Mucosa of stomach (tissue), 1 donor: ENCODE data around the gene RAB8A.

Source experiments
- H3K27me3 ChIP-seq: one replicate; pipeline ENCODE4 v1.7.0; 2013; ENCODE audit warnings: mild to moderate bottlenecking, low read length; ENCODE audit not compliant: control insufficient read depth, insufficient read depth
- H3K36me3 ChIP-seq: one replicate; pipeline ENCODE4 v1.7.0; 2013; ENCODE audit warnings: low read length; ENCODE audit not compliant: control insufficient read depth, insufficient read depth
- H3K4me1 ChIP-seq: one replicate; pipeline ENCODE4 v1.7.0; 2013; ENCODE audit warnings: mild to moderate bottlenecking, low read length; ENCODE audit not compliant: control insufficient read depth, insufficient read depth
- H3K4me3 ChIP-seq: one replicate; pipeline ENCODE4 v1.7.0; 2013; ENCODE audit warnings: low read length
- H3K9ac ChIP-seq: one replicate; pipeline ENCODE4 v1.7.0; 2013; ENCODE audit warnings: mild to moderate bottlenecking, low read length, moderate library complexity
- H3K9me3 ChIP-seq: one replicate; pipeline ENCODE4 v1.7.0; 2013; ENCODE audit warnings: mild to moderate bottlenecking, low read length, moderate library complexity; ENCODE audit not compliant: control insufficient read depth
- donor health status: Pancreatic carcinoma.

Gene RAB8A

DNA sequence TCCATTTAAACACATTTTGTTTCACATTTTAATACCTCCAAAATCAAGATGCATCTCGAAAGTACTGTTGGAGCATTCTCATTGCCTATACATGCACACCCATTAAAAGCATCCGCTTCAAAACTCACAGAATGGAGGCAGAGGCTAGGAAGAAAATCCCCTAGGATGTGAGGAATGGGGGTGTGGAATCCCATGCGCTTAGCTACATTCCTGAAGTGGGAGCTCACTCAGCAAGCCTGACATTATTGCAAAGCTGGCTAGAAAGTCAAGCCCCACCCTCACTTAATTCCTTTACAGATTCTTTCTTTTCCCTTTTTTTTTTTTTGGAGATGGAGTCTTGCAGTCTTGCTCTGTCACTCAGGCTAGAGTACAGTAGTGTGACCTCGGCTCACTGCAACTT is 68.9 kb downstream of the RAB8A start:
- H3K27me3 ChIP-seq, result no peaks in the 10 kb centered on the region
- H3K4me1 ChIP-seq, result peaks cover 9% of the 10 kb centered on the region
- H3K4me3 ChIP-seq, result no peak overlapping the region
- H3K36me3 ChIP-seq, result no peaks in the 10 kb centered on the region
- no peak overlapping the region for H3K9ac ChIP-seq
- no peaks in the 10 kb centered on the region for H3K9me3 ChIP-seq
